Common myeloid progenitor, CD34-positive (primary cell): ENCODE measurements around the gene GM2A.

Source experiments
- CTCF ChIA-PET: fragments of 350-600 bp; sonication (Branson Sonifier 250); formaldehyde crosslinking; loops from one replicate; lab custom pipeline; 2021; ENCODE audit warnings: antibody characterized with exemption; lab: Charles Lee
- POLR2A ChIA-PET: fragments of 350-600 bp; sonication (Branson Sonifier 250); formaldehyde crosslinking; loops from one replicate; lab custom pipeline; 2021; ENCODE audit warnings: antibody characterized with exemption; lab: Charles Lee
- DNase-seq, 3 donors: peaks; one replicate each; pipeline versions ENCODE4 v3.0.0 to v3.0.0-alpha.2; 2013
- H3K27ac ChIP-seq, 2 experiments: 1 replicate in 1 of 2; 2 replicates in 1 of 2; pipeline ENCODE4 v1.7.0; 2013; ENCODE audit warnings: inconsistent platforms in 2 of 2, low read length in 2 of 2, mild to moderate bottlenecking in 2 of 2, low read depth in 1 of 2, moderate library complexity in 1 of 2; ENCODE audit not compliant: severe bottlenecking in 2 of 2, insufficient read depth in 1 of 2, poor library complexity in 1 of 2
- H3K27me3 ChIP-seq, 5 experiments: replicated peaks in 2 of 5; 1 replicate in 3 of 5; 2 replicates in 2 of 5; pipeline versions ENCODE4 v1.6.1 to v1.7.0; 2013; ENCODE audit warnings: low read length in 4 of 5, mild to moderate bottlenecking in 2 of 5, moderate library complexity in 2 of 5, inconsistent platforms in 1 of 5; ENCODE audit not compliant: insufficient read depth in 5 of 5, control insufficient read depth in 4 of 5
- H3K36me3 ChIP-seq, 4 experiments: 1 replicate in 2 of 4; 2 replicates in 2 of 4; pipeline versions ENCODE4 v1.6.1 to v1.7.0; 2013; ENCODE audit warnings: low read length in 3 of 4, control low read depth in 1 of 4, mild to moderate bottlenecking in 1 of 4; ENCODE audit not compliant: control insufficient read depth in 4 of 4, insufficient read depth in 4 of 4
- H3K4me1 ChIP-seq, 4 experiments: 1 replicate in 3 of 4; 2 replicates in 1 of 4; pipeline versions ENCODE4 v1.6.1 to v1.7.1; 2013; ENCODE audit warnings: low read length in 3 of 4, mild to moderate bottlenecking in 3 of 4, control low read depth in 1 of 4, inconsistent platforms in 1 of 4, moderate library complexity in 1 of 4; ENCODE audit not compliant: control insufficient read depth in 4 of 4, insufficient read depth in 4 of 4; ENCODE audit errors: control extremely low read depth in 1 of 4
- H3K4me3 ChIP-seq, 7 experiments: 1 replicate in 4 of 7; 2 replicates in 3 of 7; pipeline versions ENCODE4 v1.5.1 to v1.7.0; 2013; ENCODE audit warnings: mild to moderate bottlenecking in 7 of 7, low read length in 6 of 7, moderate library complexity in 6 of 7, inconsistent platforms in 2 of 7, low read depth in 2 of 7, control low read depth in 1 of 7; ENCODE audit not compliant: insufficient read depth in 4 of 7, control insufficient read depth in 1 of 7; ENCODE audit errors: extremely low read depth in 1 of 7
- H3K9me3 ChIP-seq, 5 experiments: 1 replicate in 4 of 5; 2 replicates in 1 of 5; pipeline versions ENCODE4 v1.6.1 to v1.7.1; 2013; ENCODE audit warnings: low read length in 4 of 5, mild to moderate bottlenecking in 2 of 5, inconsistent platforms in 1 of 5, low read depth in 1 of 5, moderate library complexity in 1 of 5; ENCODE audit not compliant: control insufficient read depth in 4 of 5, insufficient read depth in 2 of 5; ENCODE audit errors: control extremely low read depth in 1 of 5
- WGBS: methylation state at CpG from one replicate; pipeline ENCODE4 v1.1.5; 2013; ENCODE audit not compliant: insufficient coverage; 5-methylcytosine and 5-hydroxymethylcytosine counted together

GM2A gene

GRCh38 chr5:151221574-151221973, 31.4 kb upstream of the GM2A start:
- Histone ChIP-seq H3K27ac (no peak overlapping the region), H3K9me3 (no peaks in the 10 kb centered on the region), H3K4me1 (peaks cover 9 to 67% (median 42%) of the 10 kb centered on the region in 4 experiments), H3K27me3 (no peaks in the 10 kb centered on the region), H3K36me3 (peaks cover 0 to 11% (median 2%) of the 10 kb centered on the region in 4 experiments), H3K4me3 (peak overlapping the region in 1 of 7 experiments; percentile 92)
- CTCF ChIA-PET = interaction anchor here (1.0 to 4.1 kb wide), 10 partner anchors 9 to 104 kb away, joined by 3 to 43 read pairs (median 4); no protein-coding TSS in a partner anchor
- DNase-seq = no peak
- 100% methylated on average over 2 of the region's 3 CpGs for WGBS
- POLR2A ChIA-PET = no interaction called here

GRCh38 chr5:151222054-151222789, 30.8 kb upstream of the GM2A start:
- 83% methylated on average over 5 of the region's 6 CpGs for WGBS
- Histone ChIP-seq H3K27ac (peak overlapping the region in 1 of 2 experiments; percentile 78), H3K27me3 (no peaks in the 10 kb centered on the region), H3K4me1 (peaks cover 9 to 64% (median 41%) of the 10 kb centered on the region in 4 experiments), H3K36me3 (peaks cover 0 to 10% (median 0%) of the 10 kb centered on the region in 4 experiments), H3K4me3 (peak overlapping the region in 4 of 7 experiments; percentile 79 to 92 (median 86)), H3K9me3 (no peaks in the 10 kb centered on the region)
- ChIA-PET POLR2A (interaction anchor here (1.5 kb wide), 1 partner anchor 8 kb away, joined by 10 read pairs; no protein-coding TSS in a partner anchor), CTCF (interaction anchor here (1.0 to 4.1 kb wide), 14 partner anchors 10 to 170 kb away, joined by 3 to 43 read pairs (median 4); no protein-coding TSS in a partner anchor)
- DNase-seq = no peak

- ChIA-PET POLR2A (interaction anchor here (0.6 to 1.9 kb wide), 3 partner anchors 9 to 12 kb away, joined by 6 to 11 read pairs (median 10); no protein-coding TSS in a partner anchor), CTCF (interaction anchor here (1.0 to 4.1 kb wide), 12 partner anchors 10 to 170 kb away, joined by 3 to 43 read pairs (median 8); no protein-coding TSS in a partner anchor)
- peaks cover 9 to 58% (median 42%) of the 10 kb centered on the region in 4 experiments for H3K4me1 ChIP-seq
- peak overlapping the region in 1 of 2 experiments; percentile 78 for H3K27ac ChIP-seq
- H3K36me3 ChIP-seq = peaks cover 0 to 8% (median 0%) of the 10 kb centered on the region in 4 experiments
- 4% methylated on average over 4 of the region's 4 CpGs for WGBS
- H3K27me3 ChIP-seq = no peaks in the 10 kb centered on the region
- H3K9me3 ChIP-seq = no peaks in the 10 kb centered on the region
- peak in 2 of 3 donors; percentile 56 to 68 for DNase-seq
- H3K4me3 ChIP-seq = peak overlapping the region; percentile 79 to 92 (median 89)
Measured at GRCh38 chr5:151222790-151223446, 30.1 kb upstream of the GM2A start.

- under 1% methylated on average over 55 of the region's 58 CpGs for WGBS
- Histone ChIP-seq H3K4me1 (peaks cover 9 to 51% (median 39%) of the 10 kb centered on the region in 4 experiments), H3K36me3 (peaks cover 0 to 8% (median 0%) of the 10 kb centered on the region in 4 experiments), H3K27me3 (no peaks in the 10 kb centered on the region), H3K27ac (peak within 1 kb of the TSS in 1 of 2 experiments; percentile 78), H3K4me3 (peak within 1 kb of the TSS; percentile 79 to 92 (median 89)), H3K9me3 (no peaks in the 10 kb centered on the region)
- ChIA-PET CTCF (interaction anchor here (0.7 to 4.1 kb wide), 15 partner anchors 11 to 171 kb away, joined by 3 to 43 read pairs (median 5); partner anchors contain the start of gene GM2A), POLR2A (interaction anchor here (0.5 to 1.9 kb wide), 5 partner anchors 8 to 744 kb away, joined by 3 to 11 read pairs (median 6); no protein-coding TSS in a partner anchor)
- peak; percentile 63 to 76 (median 63) for DNase-seq
Measured at GRCh38 chr5:151223447-151224264, 29.3 kb upstream of the GM2A start, which contains the start of gene CCDC69. Gene CCDC69, minus strand, starts transcription at chr5:151224092. Its CDS starts 122 bp downstream, at chr5:151223970.

- DNase-seq = peak; percentile 29 to 68 (median 54)
- Histone ChIP-seq H3K36me3 (peaks cover 0 to 8% (median 0%) of the 10 kb centered on the region in 4 experiments), H3K9me3 (no peaks in the 10 kb centered on the region), H3K4me1 (peaks cover 9 to 44% (median 38%) of the 10 kb centered on the region in 4 experiments), H3K27me3 (no peaks in the 10 kb centered on the region), H3K27ac (no peak overlapping the region), H3K4me3 (peak overlapping the region in 6 of 7 experiments; percentile 79 to 92 (median 89))
- CTCF ChIA-PET = interaction anchor here (0.6 to 4.1 kb wide), 14 partner anchors 10 to 172 kb away, joined by 3 to 43 read pairs (median 5); no protein-coding TSS in a partner anchor
- POLR2A ChIA-PET = interaction anchor here (0.9 to 1.9 kb wide), 2 partner anchors 10 to 74 kb away, joined by 3 to 11 read pairs; no protein-coding TSS in a partner anchor
- 14% methylated on average over 1 of the region's 6 CpGs for WGBS
Measured at GRCh38 chr5:151224372-151224771, 28.6 kb upstream of the GM2A start.

- POLR2A ChIA-PET = no interaction called here
- peaks cover 9 to 38% (median 36%) of the 10 kb centered on the region in 4 experiments for H3K4me1 ChIP-seq
- no peaks in the 10 kb centered on the region for H3K9me3 ChIP-seq
- H3K27me3 ChIP-seq = no peaks in the 10 kb centered on the region
- peak in 1 of 3 donors; percentile 17 for DNase-seq
- 100% methylated on average over 4 of the region's 4 CpGs for WGBS
- H3K36me3 ChIP-seq = peaks cover 0 to 8% (median 0%) of the 10 kb centered on the region in 4 experiments
- no peak overlapping the region for H3K27ac ChIP-seq
- CTCF ChIA-PET = interaction anchor here (0.6 to 3.0 kb wide), 3 partner anchors 10 to 24 kb away, joined by 3 to 29 read pairs (median 5); no protein-coding TSS in a partner anchor
- H3K4me3 ChIP-seq = no peak overlapping the region
Measured at GRCh38 chr5:151225071-151225470, 27.9 kb upstream of the GM2A start.
